Trophoblast cell (in vitro differentiated cells and primary cell): Measurements from ENCODE around the gene DELE1.

Source experiments
- DNase-seq, 2 donors: peaks; one replicate each; pipeline ENCODE4 v3.0.0-alpha.2; 2016
- H2AFZ ChIP-seq: 2 replicates; pipeline ENCODE4 v1.6.1; 2013; ENCODE audit warnings: low read length, moderate library complexity, mild to moderate bottlenecking; ENCODE audit not compliant: insufficient read depth, poor library complexity
- H2AK5ac ChIP-seq: 2 replicates; pipeline ENCODE4 v1.6.1; 2013; ENCODE audit warnings: mild to moderate bottlenecking, low read length
- H2BK120ac ChIP-seq: 2 replicates; pipeline ENCODE4 v1.6.1; 2013; ENCODE audit warnings: low read length, mild to moderate bottlenecking, moderate library complexity; ENCODE audit not compliant: insufficient read depth, poor library complexity
- H2BK12ac ChIP-seq: 2 replicates; pipeline ENCODE4 v1.6.1; 2013; ENCODE audit warnings: mild to moderate bottlenecking, low read length, moderate library complexity
- H2BK5ac ChIP-seq: 2 replicates; pipeline ENCODE4 v1.6.1; 2013; ENCODE audit warnings: low read length, low read depth, moderate library complexity, mild to moderate bottlenecking; ENCODE audit not compliant: poor library complexity
- H3K14ac ChIP-seq: 2 replicates; pipeline ENCODE4 v1.6.1; 2013; ENCODE audit warnings: mild to moderate bottlenecking, low read length
- H3K18ac ChIP-seq: 2 replicates; pipeline ENCODE4 v1.6.1; 2013; ENCODE audit warnings: mild to moderate bottlenecking, low read length
- H3K23ac ChIP-seq: 2 replicates; pipeline ENCODE4 v1.6.1; 2013; ENCODE audit warnings: low read length
- H3K27ac ChIP-seq: 2 replicates; pipeline ENCODE4 v1.5.1; 2013; ENCODE audit warnings: low read depth, mild to moderate bottlenecking, inconsistent platforms, low read length, moderate library complexity
- H3K27me3 ChIP-seq: 2 replicates; pipeline ENCODE4 v1.6.1; 2013; ENCODE audit warnings: inconsistent platforms, mild to moderate bottlenecking, low read length, moderate library complexity; ENCODE audit not compliant: insufficient read depth
- H3K36me3 ChIP-seq, 2 experiments: 1 replicate in 1 of 2; 2 replicates in 1 of 2; pipeline ENCODE4 v1.6.1; 2013; ENCODE audit warnings: low read length in 2 of 2, mild to moderate bottlenecking in 2 of 2, moderate library complexity in 1 of 2; ENCODE audit not compliant: insufficient read depth in 2 of 2, control insufficient read depth in 1 of 2
- H3K4ac ChIP-seq: 2 replicates; pipeline ENCODE4 v1.6.1; 2013; ENCODE audit warnings: low read depth, mild to moderate bottlenecking, low read length, moderate library complexity
- H3K4me1 ChIP-seq, 2 experiments: 1 replicate in 1 of 2; 2 replicates in 1 of 2; pipeline ENCODE4 v1.6.1; 2013; ENCODE audit warnings: low read length in 2 of 2, mild to moderate bottlenecking in 2 of 2, moderate library complexity in 1 of 2; ENCODE audit not compliant: insufficient read depth in 2 of 2, control insufficient read depth in 1 of 2
- H3K4me2 ChIP-seq: 2 replicates; pipeline ENCODE4 v1.6.1; 2013; ENCODE audit warnings: inconsistent platforms, mild to moderate bottlenecking, low read length, moderate library complexity
- H3K4me3 ChIP-seq: 2 replicates; pipeline ENCODE4 v1.5.1; 2013; ENCODE audit warnings: mild to moderate bottlenecking, low read depth, low read length, inconsistent platforms
- H3K79me1 ChIP-seq: one replicate; pipeline ENCODE4 v1.6.1; 2013; ENCODE audit warnings: low read length
- H3K79me2 ChIP-seq: 2 replicates; pipeline ENCODE4 v1.6.1; 2013; ENCODE audit warnings: low read length, mild to moderate bottlenecking; ENCODE audit not compliant: control insufficient read depth, insufficient read depth, poor library complexity
- H3K9ac ChIP-seq: 2 replicates; pipeline ENCODE4 v1.6.1; 2013; ENCODE audit warnings: mild to moderate bottlenecking, low read length
- H3K9me3 ChIP-seq: 2 replicates; pipeline ENCODE4 v1.6.1; 2013; ENCODE audit warnings: low read depth, mild to moderate bottlenecking, control low read depth, inconsistent platforms, low read length; ENCODE audit not compliant: insufficient read depth
- H4K12ac ChIP-seq: 2 replicates; pipeline ENCODE4 v1.6.1; 2013; ENCODE audit warnings: low read depth, mild to moderate bottlenecking, low read length, moderate library complexity
- H4K8ac ChIP-seq: 2 replicates; pipeline ENCODE4 v1.6.1; 2013; ENCODE audit warnings: low read depth, mild to moderate bottlenecking, low read length, moderate library complexity
- H4K91ac ChIP-seq: one replicate; pipeline ENCODE4 v1.6.1; 2013; ENCODE audit warnings: low read depth, mild to moderate bottlenecking, low read length, moderate library complexity
- WGBS: extraction: QIAGEN DNeasy Blood & Tissue Kit; methylation state at CpG from one replicate; pipeline ENCODE4 v1.1.7; 2013; ENCODE audit warnings: missing lambda C conversion rate; ENCODE audit not compliant: insufficient read length, insufficient coverage; ENCODE audit errors: extremely low coverage; 5-methylcytosine and 5-hydroxymethylcytosine counted together

The DELE1 gene

GRCh38 chr5:141902015-141902814 is 21.5 kb upstream of the DELE1 start:
- H3K36me3 ChIP-seq: no peaks in the 10 kb centered on the region
- H3K4me2 ChIP-seq: no peak overlapping the region
- DNase-seq: no peak
- H2BK120ac ChIP-seq: no peak overlapping the region
- no peak overlapping the region for H2BK12ac ChIP-seq
- H3K79me2 ChIP-seq: no peaks in the 10 kb centered on the region
- H3K4ac ChIP-seq: no peak overlapping the region
- H3K27me3 ChIP-seq: no peaks in the 10 kb centered on the region
- H3K23ac ChIP-seq: no peak overlapping the region
- no peak overlapping the region for H4K8ac ChIP-seq
- H3K27ac ChIP-seq: no peak overlapping the region
- H4K91ac ChIP-seq: no peak overlapping the region
- WGBS: no CpG with 5 or more reads among the region's 5 CpGs
- no peak overlapping the region for H3K14ac ChIP-seq
- no peaks in the 10 kb centered on the region for H3K79me1 ChIP-seq
- no peak overlapping the region for H4K12ac ChIP-seq
- no peak overlapping the region for H2AK5ac ChIP-seq
- H3K4me1 ChIP-seq: no peaks in the 10 kb centered on the region
- no peak overlapping the region for H2AFZ ChIP-seq
- no peak overlapping the region for H2BK5ac ChIP-seq
- H3K9ac ChIP-seq: no peak overlapping the region
- H3K18ac ChIP-seq: no peak overlapping the region
- H3K4me3 ChIP-seq: no peak overlapping the region
- no peaks in the 10 kb centered on the region for H3K9me3 ChIP-seq

DNA sequence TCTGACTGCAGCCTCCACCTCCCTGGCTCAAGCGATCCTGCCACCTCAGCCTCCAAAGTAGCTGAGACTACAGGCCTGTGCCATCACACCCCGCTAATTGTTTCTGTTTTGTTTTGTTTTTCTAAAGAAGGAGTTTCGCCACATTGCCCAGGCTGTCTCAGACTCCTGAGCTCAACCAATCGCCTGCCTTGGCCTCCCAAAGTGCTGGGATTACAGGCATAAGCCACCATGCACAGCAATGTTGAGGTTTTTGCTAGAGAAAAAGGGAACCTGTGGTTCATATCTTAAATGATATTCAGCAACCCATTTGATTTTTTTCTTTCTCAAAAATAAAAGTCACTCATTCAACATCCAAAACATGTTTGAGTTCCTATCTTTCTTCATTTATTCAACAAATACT is 20.4 kb upstream of the DELE1 start:
- no peak overlapping the region for H2AFZ ChIP-seq
- no peak overlapping the region for H4K12ac ChIP-seq
- H3K4me2 ChIP-seq: no peak overlapping the region
- H3K36me3 ChIP-seq: no peaks in the 10 kb centered on the region
- no peak overlapping the region for H3K4me3 ChIP-seq
- no peak overlapping the region for H3K27ac ChIP-seq
- no peak for DNase-seq
- H3K9me3 ChIP-seq: no peaks in the 10 kb centered on the region
- no peak overlapping the region for H3K18ac ChIP-seq
- no peak overlapping the region for H3K23ac ChIP-seq
- no peaks in the 10 kb centered on the region for H3K79me1 ChIP-seq
- no peak overlapping the region for H3K9ac ChIP-seq
- no peak overlapping the region for H2BK12ac ChIP-seq
- H3K14ac ChIP-seq: no peak overlapping the region
- H2AK5ac ChIP-seq: no peak overlapping the region
- no peak overlapping the region for H2BK120ac ChIP-seq
- no peak overlapping the region for H4K8ac ChIP-seq
- H4K91ac ChIP-seq: no peak overlapping the region
- no peaks in the 10 kb centered on the region for H3K4me1 ChIP-seq
- no CpG with 5 or more reads among the region's 4 CpGs for WGBS
- H3K4ac ChIP-seq: no peak overlapping the region
- H3K27me3 ChIP-seq: no peaks in the 10 kb centered on the region
- H3K79me2 ChIP-seq: no peaks in the 10 kb centered on the region
- H2BK5ac ChIP-seq: no peak overlapping the region

GRCh38 chr5:141904551-141904950 is 19.1 kb upstream of the DELE1 start:
- H3K4me2 ChIP-seq: no peak overlapping the region
- no peak overlapping the region for H2BK5ac ChIP-seq
- no peak overlapping the region for H2BK12ac ChIP-seq
- H3K27ac ChIP-seq: no peak overlapping the region
- no peak overlapping the region for H3K18ac ChIP-seq
- H3K9ac ChIP-seq: no peak overlapping the region
- H2BK120ac ChIP-seq: no peak overlapping the region
- no peaks in the 10 kb centered on the region for H3K27me3 ChIP-seq
- no peak overlapping the region for H4K91ac ChIP-seq
- no peak overlapping the region for H3K23ac ChIP-seq
- H2AFZ ChIP-seq: no peak overlapping the region
- H3K79me1 ChIP-seq: no peaks in the 10 kb centered on the region
- no peaks in the 10 kb centered on the region for H3K4me1 ChIP-seq
- no peak overlapping the region for H3K4ac ChIP-seq
- no peaks in the 10 kb centered on the region for H3K79me2 ChIP-seq
- no peak for DNase-seq
- H3K14ac ChIP-seq: no peak overlapping the region
- no peaks in the 10 kb centered on the region for H3K9me3 ChIP-seq
- no peak overlapping the region for H2AK5ac ChIP-seq
- no CpG with 5 or more reads among the region's 5 CpGs for WGBS
- no peak overlapping the region for H4K8ac ChIP-seq
- H4K12ac ChIP-seq: no peak overlapping the region
- H3K36me3 ChIP-seq: no peaks in the 10 kb centered on the region
- H3K4me3 ChIP-seq: no peak overlapping the region

DNA sequence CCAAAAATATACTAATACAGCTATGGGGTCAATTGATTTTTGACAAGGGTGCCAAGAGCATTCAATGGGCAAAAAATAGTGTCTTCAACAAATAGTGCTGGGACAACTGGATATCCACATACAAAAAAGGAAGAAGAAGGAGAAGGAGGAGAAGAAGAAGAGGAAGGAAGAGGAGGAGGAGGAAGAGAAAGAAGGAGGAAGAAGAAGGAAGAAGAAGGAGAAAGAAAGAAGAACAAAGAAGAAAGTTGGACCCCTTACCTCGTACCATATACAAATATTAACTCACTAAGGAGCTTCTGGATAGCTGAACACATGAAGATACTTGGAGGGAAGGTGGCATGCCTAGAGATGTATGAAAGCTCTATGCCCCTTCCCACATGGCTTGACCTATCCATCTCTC is 17.2 kb upstream of the DELE1 start:
- DNase-seq: no peak
- Histone ChIP-seq H2BK12ac (no peak overlapping the region), H3K9ac (no peak overlapping the region), H4K12ac (no peak overlapping the region), H3K4me1 (no peaks in the 10 kb centered on the region), H3K4ac (no peak overlapping the region), H4K8ac (no peak overlapping the region), H2BK120ac (no peak overlapping the region), H2BK5ac (no peak overlapping the region), H3K27ac (no peak overlapping the region), H2AK5ac (no peak overlapping the region), H4K91ac (no peak overlapping the region), H3K14ac (no peak overlapping the region), H3K27me3 (no peaks in the 10 kb centered on the region), H3K79me2 (no peaks in the 10 kb centered on the region), H3K4me3 (no peak overlapping the region), H2AFZ (no peak overlapping the region), H3K36me3 (no peaks in the 10 kb centered on the region), H3K18ac (no peak overlapping the region), H3K23ac (no peak overlapping the region), H3K79me1 (no peaks in the 10 kb centered on the region), H3K9me3 (no peaks in the 10 kb centered on the region), H3K4me2 (no peak overlapping the region)
- WGBS: no CpG with 5 or more reads among the region's 1 CpG
